Measurements from ENCODE around the gene SETX. TPM values are rescaled to one million over a fixed set of nuclear protein-coding genes. Genes with fewer than 3 reads are reported as not detected.

SETX gene
- total and polyA plus RNA-seq, 2 of the 13 experiments (the other 11 are each of a cell fraction or from before 2014, with no cell fraction given): 13.2 to 39.0 TPM

GRCh38 chr9:132241840-132242620, 112.8 kb downstream of the SETX start:
- Histone ChIP-seq H3K4me2 (ENCODE audit: low read depth, low read length) (peak overlapping the region; percentile 80), H3K36me3 (replicated peaks in 1 of 2; ENCODE audit: control insufficient read depth in 1 of 2, insufficient read depth in 2 of 2, low read length in 2 of 2) (no peaks in the 10 kb centered on the region), H3K79me2 (ENCODE audit: insufficient read depth, low read length) (no peaks in the 10 kb centered on the region), H4K20me1 (ENCODE audit: insufficient read depth, low read length) (no peaks in the 10 kb centered on the region), H3K27me3 (ENCODE audit: control insufficient read depth in 1 of 2, insufficient read depth in 2 of 2, low read length in 2 of 2) (peaks cover 16 to 69% of the 10 kb centered on the region in 2 experiments; a peak in 4 of 5 replicates), H3K9ac (ENCODE audit: insufficient read depth, low read depth, low read length) (no peak overlapping the region; the same call in 1 of the 2 replicates), H3K4me1 (ENCODE audit: insufficient read depth, low read length) (peaks cover 16% of the 10 kb centered on the region), H3K27ac (ENCODE audit: extremely low read length, insufficient read depth, low read length) (no peak overlapping the region), H3K4me3 (replicated peaks in 1 of 3; ENCODE audit: insufficient read depth in 1 of 3, low read depth in 2 of 3, low read length in 3 of 3) (peak overlapping the region; percentile 65 to 73 (median 66)), H2AFZ (ENCODE audit: low read length) (no peak overlapping the region), H3K9me3 (ENCODE audit: low read length) (no peaks in the 10 kb centered on the region)
- DNase-seq (ENCODE audit: low spot score): no peak
- peak; percentile 12; the same call in 2 of the 3 replicates for ATAC-seq
- ChIA-PET CTCF (ENCODE audit: low intra/inter-chr PET ratio, low total read pairs) (no interaction called here), POLR2A (interaction anchor here (1.0 kb wide), 1 partner anchor 113 kb away, joined by 3 read pairs; the partner anchor contains the start of gene SETX)
- no TSS peak for BruUV-seq (replicated peaks)
- no peak for FAIRE-seq
- 2% methylated on average over 27 of the region's 81 CpGs for WGBS (ENCODE audit: low lambda C conversion rate)
- intact Hi-C loops (cut with micrococcal nuclease; ENCODE audit: unreplicated experiment): loop anchor here (5.0 kb wide), 1 partner anchor 480 kb away; no protein-coding TSS in a partner anchor
- in situ Hi-C loops (cut with HindIII; ENCODE audit: extremely low pct_ligation_motif_present, low pct_unique_long_range_greater_than_20kb): loop anchor here (25.0 kb wide), 1 partner anchor 655 kb away; no protein-coding TSS in a partner anchor
- TF ChIP-seq PCBP2 (optimal IDR thresholded peaks at IDR 0.05; ENCODE audit: low read depth, low read length, poor library complexity, severe bottlenecking): no peak
- no peak for TF ChIP-seq ZNF337 (CRISPR knock-in tag; IDR thresholded peaks at IDR 0.05; ENCODE audit: borderline replicate concordance, low read depth)
- TF ChIP-seq NR1H2 (CRISPR knock-in tag; IDR thresholded peaks at IDR 0.05; ENCODE audit: borderline replicate concordance, low read depth): no peak
- TF ChIP-seq, protein P1, sequence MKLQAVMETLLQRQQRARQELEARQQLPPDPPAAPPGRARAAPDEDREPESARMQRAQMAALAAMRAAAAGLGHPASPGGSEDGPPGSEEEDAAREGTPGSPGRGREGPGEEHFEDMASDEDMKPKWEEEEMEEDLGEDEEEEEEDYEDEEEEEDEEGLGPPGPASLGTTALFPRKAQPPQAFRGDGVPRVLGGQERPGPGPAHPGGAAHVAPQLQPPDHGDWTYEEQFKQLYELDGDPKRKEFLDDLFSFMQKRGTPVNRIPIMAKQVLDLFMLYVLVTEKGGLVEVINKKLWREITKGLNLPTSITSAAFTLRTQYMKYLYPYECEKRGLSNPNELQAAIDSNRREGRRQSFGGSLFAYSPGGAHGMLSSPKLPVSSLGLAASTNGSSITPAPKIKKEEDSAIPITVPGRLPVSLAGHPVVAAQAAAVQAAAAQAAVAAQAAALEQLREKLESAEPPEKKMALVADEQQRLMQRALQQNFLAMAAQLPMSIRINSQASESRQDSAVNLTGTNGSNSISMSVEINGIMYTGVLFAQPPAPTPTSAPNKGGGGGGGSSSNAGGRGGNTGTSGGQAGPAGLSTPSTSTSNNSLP (IDR thresholded peaks at IDR 0.05; ENCODE audit: low read depth, low read length): no peak
- TF ChIP-seq HNRNPH1 (optimal IDR thresholded peaks at IDR 0.05; ENCODE audit: low read depth, low read length): no peak
- TF ChIP-seq PAXIP1 (CRISPR knock-in tag; conservative IDR thresholded peaks at IDR 0.05): no peak
- no peak for TF ChIP-seq GTF2F1 (IDR thresholded peaks at IDR 0.05; ENCODE audit: low read length)
- peak; percentile 93; the same call in 1 of the 2 replicates for TF ChIP-seq ZNF777 (CRISPR knock-in tag; IDR thresholded peaks at IDR 0.05)
- TF ChIP-seq BRF2 (CRISPR knock-in tag; IDR thresholded peaks at IDR 0.05): no peak
- 0 out of 2 replicates have a peak, but pooled peaks have one; percentile 29 for TF ChIP-seq HES4 (CRISPR knock-in tag; IDR thresholded peaks at IDR 0.05; ENCODE audit: borderline replicate concordance)
- no peak for TF ChIP-seq EP300 (IDR thresholded peaks at IDR 0.05; ENCODE audit: low read depth in 2 of 2, low read length in 2 of 2)
- no peak for TF ChIP-seq EP300 (CRISPR knock-in tag; IDR thresholded peaks at IDR 0.05; ENCODE audit: borderline replicate concordance)
- TF ChIP-seq MAX (IDR thresholded peaks at IDR 0.05): peak; percentile 43
- TF ChIP-seq ZNF468 (CRISPR knock-in tag; IDR thresholded peaks at IDR 0.05): no peak
- TF ChIP-seq, protein P2, sequence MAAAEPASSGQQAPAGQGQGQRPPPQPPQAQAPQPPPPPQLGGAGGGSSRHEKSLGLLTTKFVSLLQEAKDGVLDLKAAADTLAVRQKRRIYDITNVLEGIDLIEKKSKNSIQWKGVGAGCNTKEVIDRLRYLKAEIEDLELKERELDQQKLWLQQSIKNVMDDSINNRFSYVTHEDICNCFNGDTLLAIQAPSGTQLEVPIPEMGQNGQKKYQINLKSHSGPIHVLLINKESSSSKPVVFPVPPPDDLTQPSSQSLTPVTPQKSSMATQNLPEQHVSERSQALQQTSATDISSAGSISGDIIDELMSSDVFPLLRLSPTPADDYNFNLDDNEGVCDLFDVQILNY (CRISPR knock-in tag; conservative IDR thresholded peaks at IDR 0.05): 0 out of 2 replicates have a peak, but pooled peaks have one; percentile 24
